ENCODE measurements around the gene TFAP2A.

DNA sequence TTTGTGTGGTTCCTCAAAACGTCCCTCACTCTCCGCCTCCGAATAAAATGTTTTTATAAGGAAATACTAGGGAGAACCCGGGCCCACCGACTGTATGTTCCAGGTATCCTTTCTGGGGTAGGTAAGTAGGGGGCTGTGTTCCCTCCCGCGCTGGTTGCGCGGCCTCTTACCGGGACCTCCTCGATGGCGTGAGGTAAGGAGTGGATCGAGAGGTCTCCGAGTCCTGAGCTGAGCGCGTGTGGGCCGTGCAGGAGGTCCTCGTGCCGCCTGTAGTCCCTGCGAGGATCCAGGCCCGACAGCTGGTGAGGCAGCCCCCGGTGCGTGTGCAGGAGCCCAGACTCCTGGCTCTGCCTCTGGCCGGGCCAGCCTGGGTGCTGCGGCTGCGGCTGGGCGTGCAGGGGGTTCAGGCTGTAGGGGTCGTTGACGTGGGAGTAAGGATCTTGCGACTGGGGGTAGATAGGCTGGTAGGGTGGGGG is 5.1 kb downstream of the TFAP2A start:
- TF ChIP-seq, protein P1, sequence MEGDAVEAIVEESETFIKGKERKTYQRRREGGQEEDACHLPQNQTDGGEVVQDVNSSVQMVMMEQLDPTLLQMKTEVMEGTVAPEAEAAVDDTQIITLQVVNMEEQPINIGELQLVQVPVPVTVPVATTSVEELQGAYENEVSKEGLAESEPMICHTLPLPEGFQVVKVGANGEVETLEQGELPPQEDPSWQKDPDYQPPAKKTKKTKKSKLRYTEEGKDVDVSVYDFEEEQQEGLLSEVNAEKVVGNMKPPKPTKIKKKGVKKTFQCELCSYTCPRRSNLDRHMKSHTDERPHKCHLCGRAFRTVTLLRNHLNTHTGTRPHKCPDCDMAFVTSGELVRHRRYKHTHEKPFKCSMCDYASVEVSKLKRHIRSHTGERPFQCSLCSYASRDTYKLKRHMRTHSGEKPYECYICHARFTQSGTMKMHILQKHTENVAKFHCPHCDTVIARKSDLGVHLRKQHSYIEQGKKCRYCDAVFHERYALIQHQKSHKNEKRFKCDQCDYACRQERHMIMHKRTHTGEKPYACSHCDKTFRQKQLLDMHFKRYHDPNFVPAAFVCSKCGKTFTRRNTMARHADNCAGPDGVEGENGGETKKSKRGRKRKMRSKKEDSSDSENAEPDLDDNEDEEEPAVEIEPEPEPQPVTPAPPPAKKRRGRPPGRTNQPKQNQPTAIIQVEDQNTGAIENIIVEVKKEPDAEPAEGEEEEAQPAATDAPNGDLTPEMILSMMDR (IDR thresholded peaks at IDR 0.05 in 2 of 3, conservative IDR thresholded peaks at IDR 0.05 in 1 of 3; ENCODE audit: borderline replicate concordance in 1 of 3, insufficient read depth in 1 of 3, low read depth in 2 of 3, low read length in 2 of 3): no peak
- no peak for TF ChIP-seq POLR2A (IDR thresholded peaks at IDR 0.05; ENCODE audit: borderline replicate concordance, extremely low read depth, insufficient read depth, insufficient read length)
- TF ChIP-seq JUND (IDR thresholded peaks at IDR 0.05): no peak
- TF ChIP-seq SP1 (IDR thresholded peaks at IDR 0.05; ENCODE audit: low read depth): no peak
